ENCODE data around the gene BCAP31.

The BCAP31 gene

DNA sequence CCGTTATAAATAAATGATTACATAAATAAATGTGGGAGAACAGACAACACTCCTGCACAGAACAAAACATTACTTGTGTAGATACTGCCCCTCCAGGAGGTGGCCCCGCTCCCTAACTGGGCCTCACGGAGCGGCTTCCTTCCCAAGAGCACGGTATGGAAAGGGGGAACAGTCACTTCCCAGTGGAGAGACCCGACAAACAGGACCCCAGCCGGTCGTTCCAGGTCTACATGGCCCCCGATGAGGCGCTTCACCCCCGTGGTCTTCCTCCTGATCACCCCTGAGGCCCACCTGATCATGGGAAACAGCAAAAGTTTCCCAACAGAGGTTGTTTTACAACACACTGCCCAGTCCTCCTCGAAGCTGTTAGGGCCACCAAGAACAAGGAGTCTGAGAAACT, 43.0 kb downstream of the BCAP31 start:
- Histone ChIP-seq H4K20me1 (no peaks in the 10 kb centered on the region), H3K4me1 (no peaks in the 10 kb centered on the region), H3K4me2 (no peak overlapping the region), H3K4me3 (no peak overlapping the region), H3K27ac (no peak overlapping the region), H3K9me3 (peaks cover 29% of the 10 kb centered on the region), H3K9ac (no peak overlapping the region), H3K36me3 (no peaks in the 10 kb centered on the region), H3K27me3 (peaks cover 26% of the 10 kb centered on the region; the same call in 1 of the 2 replicates)
- TF ChIP-seq Cebpa-rat (IDR thresholded peaks at IDR 0.05), result no peak

DNA sequence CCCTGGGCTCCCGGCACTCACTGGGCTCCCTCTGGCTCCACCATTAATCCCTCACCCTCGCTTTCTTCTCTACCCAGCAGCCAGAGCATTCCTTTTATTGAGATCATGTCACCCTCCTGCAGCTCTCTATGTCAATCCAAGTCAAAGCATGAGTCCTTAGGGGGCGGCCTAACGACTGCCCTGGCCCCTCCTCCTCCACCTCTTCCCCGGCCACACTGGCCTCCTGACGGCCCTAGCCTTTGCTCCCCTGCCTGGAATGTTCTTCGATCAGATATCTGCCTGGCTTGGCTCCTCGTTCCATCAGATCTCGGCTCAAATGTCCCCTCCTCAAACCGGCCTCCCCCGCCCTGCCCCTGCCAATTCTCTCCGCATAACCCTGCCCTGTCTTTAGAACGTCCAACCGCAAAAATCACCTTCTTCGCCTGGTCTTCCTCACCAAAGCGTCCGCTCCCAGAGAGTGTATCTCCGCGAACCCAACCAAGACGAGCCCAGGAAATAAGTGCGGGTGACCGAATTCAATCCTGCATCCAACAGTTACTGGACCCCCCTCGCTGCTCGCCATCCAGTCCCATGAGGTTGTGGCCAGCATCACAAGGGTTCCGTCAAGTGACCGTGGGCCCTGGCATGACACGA, 49.9 kb downstream of the BCAP31 start:
- Histone ChIP-seq H4K20me1 (no peaks in the 10 kb centered on the region; the same call in 1 of the 2 replicates), H3K27me3 (peaks cover 45% of the 10 kb centered on the region), H3K9me3 (peaks cover 30% of the 10 kb centered on the region; the same call in 1 of the 2 replicates), H3K27ac (no peak overlapping the region), H3K9ac (no peak overlapping the region), H3K4me3 (no peak overlapping the region), H3K4me1 (no peaks in the 10 kb centered on the region), H3K36me3 (no peaks in the 10 kb centered on the region), H3K4me2 (no peak overlapping the region)
- no peak for TF ChIP-seq Cebpa-rat (IDR thresholded peaks at IDR 0.05)

DNA sequence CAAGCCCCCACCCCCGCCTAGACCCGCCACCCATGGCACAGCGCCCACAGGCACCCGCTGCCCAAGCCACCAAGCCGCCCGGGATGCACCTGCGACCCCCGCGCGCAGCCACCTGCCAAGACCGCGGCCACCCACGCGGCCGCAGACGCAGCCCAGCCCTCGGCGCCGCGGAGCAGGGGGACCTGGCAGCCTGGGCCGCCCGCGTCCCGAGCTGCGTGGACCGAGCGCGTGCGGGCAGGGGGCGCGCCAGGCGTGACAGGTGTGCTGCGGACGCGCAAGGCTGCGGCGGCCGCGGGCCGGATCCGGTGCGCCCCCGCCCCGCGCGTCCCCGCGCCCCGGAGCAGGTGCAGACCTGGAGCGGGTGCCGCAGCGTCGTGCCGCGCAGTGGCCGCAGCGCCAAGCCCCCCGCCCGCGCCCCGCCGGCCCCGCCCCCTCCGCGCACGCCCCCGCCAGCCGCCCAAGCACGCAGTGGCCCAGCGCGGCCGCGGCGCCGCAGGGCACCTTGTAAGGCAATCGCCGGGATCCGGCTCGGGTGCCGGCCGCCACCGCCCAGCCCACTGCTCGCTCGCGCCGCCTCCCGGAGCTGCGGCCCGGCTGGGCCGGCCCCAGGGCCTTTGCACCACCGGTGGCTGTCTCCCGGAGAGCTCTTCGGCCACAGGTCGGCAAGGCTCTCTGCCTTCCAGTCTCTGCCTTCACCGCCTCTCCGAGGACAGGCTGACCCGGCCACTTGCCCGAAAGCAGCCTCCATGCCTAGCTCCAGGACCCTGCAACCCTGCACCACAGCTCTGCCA, 50.6 kb downstream of the BCAP31 start, which contains the start of gene PNCK:
Gene PNCK, minus strand, starts transcription at position 386 of the 791 bp plus-strand sequence. CDS start 737 bp downstream, outside the sequence.
- Histone ChIP-seq H4K20me1 (no peaks in the 10 kb centered on the region; the same call in 1 of the 2 replicates), H3K27me3 (peaks cover 45% of the 10 kb centered on the region), H3K9me3 (peaks cover 36% of the 10 kb centered on the region; the same call in 1 of the 2 replicates), H3K27ac (no peak within 1 kb of the TSS), H3K4me2 (no peak within 1 kb of the TSS), H3K36me3 (no peaks in the 10 kb centered on the region), H3K9ac (no peak within 1 kb of the TSS), H3K4me1 (no peaks in the 10 kb centered on the region), H3K4me3 (no peak within 1 kb of the TSS)
- no peak for TF ChIP-seq Cebpa-rat (IDR thresholded peaks at IDR 0.05)

DNA sequence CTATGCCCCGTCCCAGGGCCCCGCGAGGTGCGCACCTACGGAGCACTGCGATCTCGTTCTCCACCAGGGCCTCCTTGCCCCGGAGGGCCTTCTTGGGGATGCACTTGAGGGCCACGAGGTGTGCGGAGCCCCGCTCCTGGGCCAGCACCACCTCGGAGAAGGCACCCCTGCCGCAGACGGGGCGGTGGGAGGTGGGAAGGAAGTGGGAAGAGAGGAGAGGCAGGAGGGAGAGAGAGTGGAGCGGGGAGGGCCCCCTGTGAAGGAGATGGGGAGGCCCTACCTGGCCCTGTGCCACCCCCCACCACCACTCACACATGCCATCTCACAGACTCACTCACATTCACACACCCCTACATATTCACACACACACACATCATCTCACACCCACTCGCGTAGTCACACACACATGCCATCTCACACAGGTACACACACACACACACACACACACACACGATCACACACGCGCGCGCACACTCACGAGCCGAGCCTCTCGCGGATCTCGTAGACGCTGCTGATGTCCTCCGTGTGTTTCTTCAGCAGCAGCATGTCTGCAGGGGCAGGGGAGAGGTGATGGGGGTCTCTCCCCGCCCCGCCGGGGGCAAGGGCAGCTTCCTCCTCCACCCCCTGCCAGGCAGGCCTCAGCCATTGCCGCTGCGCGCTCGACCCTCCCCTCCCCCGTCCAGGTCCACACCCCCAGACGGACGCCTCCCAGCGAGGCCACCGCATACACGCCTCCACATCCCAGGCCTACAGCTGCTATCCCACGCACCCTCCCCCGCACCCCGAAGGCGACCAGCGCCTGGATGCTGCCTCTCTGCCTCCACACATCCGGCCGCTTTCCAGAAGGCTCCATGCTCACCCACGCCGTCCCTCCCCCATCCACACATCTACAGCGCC, 51.4 kb downstream of the BCAP31 start:
- H3K4me1 ChIP-seq, result no peaks in the 10 kb centered on the region

DNA sequence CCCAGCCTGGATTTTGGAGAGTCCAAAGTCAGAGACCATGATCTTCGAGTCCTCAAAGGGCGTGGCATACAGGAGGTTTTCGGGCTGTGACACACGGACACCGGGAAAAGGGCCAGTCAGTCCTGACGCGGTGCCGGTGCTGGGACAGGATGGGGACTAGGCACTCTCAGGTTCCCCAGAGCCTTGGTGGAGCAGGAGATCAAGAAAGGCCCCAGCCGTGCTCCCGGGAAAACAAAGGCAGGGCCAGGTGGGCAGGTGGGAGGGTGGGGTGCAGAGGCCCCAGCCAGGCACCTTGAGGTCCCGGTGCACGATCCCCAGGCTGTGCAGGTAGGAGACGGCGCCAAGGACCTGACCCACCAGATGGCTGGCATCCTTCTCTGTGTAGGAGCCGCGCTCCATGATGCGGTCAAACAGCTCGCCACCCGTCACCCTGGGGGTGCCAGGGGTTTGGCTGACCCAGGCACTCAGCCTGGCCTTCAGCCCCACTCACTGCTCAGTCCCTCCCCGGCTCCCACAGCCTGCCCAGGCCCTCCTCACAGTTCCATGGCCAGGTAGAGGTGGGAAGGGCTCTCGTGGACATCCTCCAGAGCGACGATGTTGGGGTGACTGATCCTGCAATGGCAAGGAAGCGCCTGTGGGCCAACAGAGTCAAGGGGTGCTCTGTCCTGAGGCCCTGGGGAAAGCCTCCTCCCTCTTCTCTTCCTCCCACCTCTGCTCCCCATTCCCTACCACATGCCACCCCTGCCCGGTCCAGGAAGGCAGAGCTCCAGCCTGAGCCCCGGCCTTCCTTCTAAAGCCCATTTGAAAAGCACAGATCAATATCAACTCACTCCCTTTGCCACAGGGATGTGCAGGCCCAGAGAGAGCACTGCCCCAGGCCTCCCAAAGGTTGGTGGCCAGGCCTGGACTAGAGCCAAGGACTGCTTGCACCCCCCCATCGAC, 52.3 kb downstream of the BCAP31 start:
- Histone ChIP-seq H3K4me2 (no peak overlapping the region), H4K20me1 (no peaks in the 10 kb centered on the region; the same call in 1 of the 2 replicates), H3K4me1 (no peaks in the 10 kb centered on the region), H3K4me3 (no peak overlapping the region), H3K9me3 (peaks cover 40% of the 10 kb centered on the region; the same call in 1 of the 2 replicates), H3K36me3 (no peaks in the 10 kb centered on the region), H3K9ac (no peak overlapping the region), H3K27ac (no peak overlapping the region), H3K27me3 (peaks cover 45% of the 10 kb centered on the region)
- TF ChIP-seq Cebpa-rat (IDR thresholded peaks at IDR 0.05), result no peak

More for the DNA sequence above, 51.4 kb downstream of the BCAP31 start:
- no peak for TF ChIP-seq Cebpa-rat (IDR thresholded peaks at IDR 0.05)
- no peak overlapping the region for H3K4me2 ChIP-seq
- H3K27ac ChIP-seq, result no peak overlapping the region
- peaks cover 40% of the 10 kb centered on the region; the same call in 1 of the 2 replicates for H3K9me3 ChIP-seq
- no peak overlapping the region for H3K4me3 ChIP-seq
- peaks cover 45% of the 10 kb centered on the region for H3K27me3 ChIP-seq
- no peaks in the 10 kb centered on the region for H3K36me3 ChIP-seq
- H3K9ac ChIP-seq, result no peak overlapping the region
- H4K20me1 ChIP-seq, result no peaks in the 10 kb centered on the region; the same call in 1 of the 2 replicates

DNA sequence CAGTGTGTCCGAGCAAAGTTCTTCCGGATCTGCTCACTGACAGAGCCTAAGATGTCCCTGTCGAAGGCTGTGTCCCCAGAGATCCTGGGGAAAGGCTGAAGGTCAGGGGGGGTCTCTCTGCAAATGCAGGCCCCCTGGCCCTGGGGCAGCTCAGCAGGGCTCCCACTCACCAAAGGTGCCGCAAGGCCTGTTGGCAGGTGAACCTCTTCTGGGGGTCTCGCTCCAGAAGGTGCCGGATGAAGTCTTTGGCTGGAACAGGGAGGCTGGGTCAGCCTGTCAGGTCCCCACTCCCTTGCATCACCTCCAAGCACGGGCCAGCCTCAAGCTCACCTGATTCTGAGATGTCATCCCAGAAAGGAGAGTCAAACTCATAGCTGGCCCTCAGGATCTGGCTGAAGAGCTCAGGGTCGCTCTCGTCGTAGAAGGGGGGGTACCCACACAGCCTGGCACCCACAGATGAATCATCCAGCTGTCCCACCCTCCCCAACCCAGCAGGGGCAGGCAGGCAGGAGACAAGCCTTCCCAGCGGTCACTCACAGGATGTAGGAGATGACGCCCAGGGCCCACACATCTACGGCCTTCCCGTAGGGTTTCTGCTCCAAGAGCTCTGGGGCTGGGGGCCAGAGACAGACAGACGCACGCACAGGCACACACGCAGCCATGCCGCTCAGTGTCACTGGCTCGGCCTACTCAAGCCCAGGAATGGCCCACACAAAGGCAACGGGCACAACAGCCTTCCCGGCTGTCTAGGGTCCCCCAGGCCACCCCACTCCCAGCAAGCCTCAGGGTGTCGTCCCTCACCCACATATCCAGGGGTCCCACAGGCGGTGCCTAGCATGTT, 53.2 kb downstream of the BCAP31 start:
- Histone ChIP-seq H3K36me3 (no peaks in the 10 kb centered on the region), H4K20me1 (no peaks in the 10 kb centered on the region; the same call in 1 of the 2 replicates), H3K27ac (no peak overlapping the region), H3K4me3 (no peak overlapping the region), H3K4me1 (no peaks in the 10 kb centered on the region), H3K4me2 (no peak overlapping the region), H3K9me3 (peaks cover 40% of the 10 kb centered on the region; the same call in 1 of the 2 replicates), H3K27me3 (peaks cover 45% of the 10 kb centered on the region), H3K9ac (no peak overlapping the region)
- no peak for TF ChIP-seq Cebpa-rat (IDR thresholded peaks at IDR 0.05)

DNA sequence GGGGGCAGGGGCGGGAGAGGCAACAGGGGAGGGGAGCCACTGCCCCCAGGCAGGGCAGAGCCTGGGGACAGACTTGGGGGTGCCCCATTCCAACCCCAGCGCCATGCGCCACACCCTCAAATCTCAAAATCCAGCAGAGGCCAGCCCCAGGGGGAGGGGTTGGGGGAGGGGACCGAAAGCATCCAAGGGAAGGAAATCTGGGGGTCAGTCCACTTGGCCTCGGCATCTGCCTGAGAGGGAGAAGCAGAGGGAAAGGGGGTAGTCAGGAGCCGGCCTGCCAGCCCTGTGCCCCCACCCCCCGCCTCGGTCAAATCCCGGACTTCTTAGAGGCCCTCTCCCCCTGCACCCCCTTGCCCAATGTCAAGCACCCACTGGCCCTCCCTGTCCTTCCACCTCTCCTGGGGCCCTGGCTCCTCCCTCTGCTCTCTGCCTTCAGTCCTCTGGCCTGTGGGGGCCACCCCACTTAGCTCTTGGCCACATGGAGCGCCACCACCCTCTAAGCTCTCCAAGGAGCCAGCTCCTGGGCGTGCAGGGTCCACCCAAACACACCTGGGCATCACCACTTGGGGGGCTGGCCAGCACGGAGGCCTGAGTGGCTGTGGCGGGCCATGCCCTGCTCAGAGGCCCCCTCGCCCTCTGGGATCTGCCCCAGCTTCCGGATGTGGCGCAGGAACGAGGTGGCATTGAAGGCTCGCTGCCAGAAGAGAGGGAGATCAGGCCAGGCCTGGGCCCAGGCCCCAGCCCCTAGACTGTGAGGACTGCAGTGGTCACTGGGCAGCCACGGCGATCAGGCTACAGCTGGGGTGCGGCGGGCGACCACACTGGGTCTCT, 54.1 kb downstream of the BCAP31 start:
- peaks cover 43% of the 10 kb centered on the region for H3K27me3 ChIP-seq
- peaks cover 40% of the 10 kb centered on the region; the same call in 1 of the 2 replicates for H3K9me3 ChIP-seq
- no peak overlapping the region for H3K4me2 ChIP-seq
- H4K20me1 ChIP-seq, result no peaks in the 10 kb centered on the region; the same call in 1 of the 2 replicates
- no peak overlapping the region for H3K9ac ChIP-seq
- no peak overlapping the region for H3K27ac ChIP-seq
- H3K4me1 ChIP-seq, result no peaks in the 10 kb centered on the region
- TF ChIP-seq Cebpa-rat (IDR thresholded peaks at IDR 0.05), result no peak
- no peak overlapping the region for H3K4me3 ChIP-seq
- H3K36me3 ChIP-seq, result no peaks in the 10 kb centered on the region
